Superior temporal gyrus (tissue), 1 donor: Measurements from ENCODE around the gene TMEM163.
"Not testable (repeated sequence)": the region's sequence is repeated elsewhere in the genome, so short reads cannot be mapped to it uniquely, and the experiment has no call there.

Experiments
- DNase-seq: peaks from one replicate; pipeline ENCODE4 v3.0.0-alpha.2; 2016; ENCODE audit errors: extremely low spot score

The TMEM163 gene

DNA sequence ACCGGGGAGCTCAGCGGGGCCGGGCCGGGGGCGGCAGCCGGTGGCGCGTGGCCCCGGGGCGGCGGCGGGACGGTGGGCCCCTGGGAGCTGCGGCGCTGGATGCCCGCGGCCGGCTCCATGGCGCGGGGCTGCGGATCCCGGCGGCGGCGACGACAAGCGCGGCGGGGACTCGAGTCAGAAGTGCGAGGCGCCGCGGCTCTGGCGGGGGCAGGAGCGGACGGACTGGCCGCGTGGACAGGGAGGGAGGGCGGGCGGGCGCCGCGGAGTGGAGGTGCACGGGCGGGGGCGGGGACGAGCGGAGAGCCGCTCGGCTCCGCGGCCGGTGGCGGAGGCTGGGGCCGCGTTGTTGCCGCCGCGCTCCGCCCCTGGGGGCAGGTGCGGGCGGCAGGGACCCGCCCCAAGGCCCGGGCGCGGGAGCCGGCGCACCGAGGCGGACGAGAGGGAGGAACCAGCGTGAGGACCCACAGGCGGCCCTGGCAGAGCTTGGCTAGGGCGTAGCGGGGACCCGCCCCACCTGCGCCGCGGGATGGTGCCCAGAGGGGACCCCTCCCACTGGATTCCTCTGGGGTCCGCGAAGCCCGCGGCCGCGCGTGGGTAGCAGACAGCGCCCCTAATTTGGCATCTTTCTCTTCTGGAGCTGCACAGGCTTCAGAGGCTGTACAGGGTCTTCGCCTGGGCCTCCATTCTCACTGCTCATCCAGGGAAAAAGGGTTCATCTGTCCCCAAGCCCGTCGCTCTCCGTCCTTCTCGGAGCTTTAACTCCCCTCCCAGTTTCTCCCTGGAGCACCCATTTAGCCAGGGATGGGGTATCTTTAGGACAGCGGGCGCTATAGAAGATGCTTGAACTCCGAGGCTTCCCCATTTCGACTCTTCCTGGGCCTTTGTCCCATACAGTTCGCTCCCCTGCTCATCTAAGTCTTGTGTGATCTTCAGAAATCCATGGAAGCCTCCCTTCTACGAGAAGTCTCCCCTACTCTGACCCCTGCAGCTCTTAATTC is at the start of gene TMEM163:
Gene TMEM163 (minus strand): TSS at position 184 of the 998 bp plus-strand sequence.
- no peak for DNase-seq

DNA sequence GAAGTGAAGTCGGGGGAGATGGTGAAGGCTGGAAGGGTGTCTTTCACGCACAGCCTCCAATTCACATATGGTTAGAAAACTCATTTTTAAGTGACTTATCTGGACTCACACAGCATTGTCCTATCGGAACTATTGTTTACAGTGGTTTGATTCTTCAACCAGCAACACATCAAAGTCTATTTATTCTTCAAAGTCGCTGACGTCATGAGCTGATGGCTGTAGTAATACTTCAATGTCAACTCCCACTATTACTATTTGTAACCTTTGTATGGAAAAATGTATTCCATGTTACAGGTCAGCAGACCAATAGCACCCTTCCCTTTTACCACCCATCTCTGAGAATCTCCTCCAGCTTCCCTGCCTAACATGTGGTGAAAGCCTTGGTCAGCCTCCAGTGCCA is 47.8 kb upstream of the TMEM163 start:
- DNase-seq = no peak

DNA sequence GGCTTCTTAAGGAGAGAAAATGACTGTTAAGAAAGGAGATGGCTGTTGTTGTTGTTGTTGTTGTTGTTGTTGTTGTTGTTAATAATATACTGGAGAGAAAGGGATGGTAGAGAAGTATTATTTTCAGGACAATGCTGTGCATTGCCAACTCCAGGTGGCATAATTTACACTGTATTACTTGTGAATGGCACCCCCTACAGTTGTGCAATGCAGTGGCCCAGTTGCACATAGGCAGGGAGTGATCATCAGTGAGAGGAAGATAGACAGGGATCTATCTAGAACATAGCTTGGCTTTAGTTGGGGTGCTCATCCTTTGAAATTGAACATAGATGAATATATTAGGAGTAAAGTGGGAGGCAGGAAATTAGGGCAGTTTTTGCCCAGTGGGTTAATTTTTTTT is 47.2 kb upstream of the TMEM163 start:
- DNase-seq = no peak

DNA sequence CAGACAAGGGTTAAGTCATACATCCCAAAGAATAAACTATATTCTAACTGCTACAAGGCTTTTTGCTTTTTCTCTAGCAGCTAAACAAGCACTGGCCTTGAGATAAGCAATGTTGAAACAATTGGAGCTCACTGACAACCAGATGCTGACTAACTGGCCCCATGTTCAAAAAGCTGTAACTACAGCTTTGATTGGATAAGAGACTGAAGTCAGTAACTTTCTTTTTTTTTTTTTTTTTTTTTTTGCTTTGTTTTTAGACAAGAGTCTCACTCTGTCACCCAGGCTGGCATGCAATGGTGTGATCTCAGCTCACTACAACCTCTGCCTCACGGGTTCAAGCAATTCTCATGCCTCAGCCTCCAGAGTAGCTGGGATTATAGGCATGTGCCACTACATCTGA is 45.4 kb upstream of the TMEM163 start:
- no peak for DNase-seq

DNA sequence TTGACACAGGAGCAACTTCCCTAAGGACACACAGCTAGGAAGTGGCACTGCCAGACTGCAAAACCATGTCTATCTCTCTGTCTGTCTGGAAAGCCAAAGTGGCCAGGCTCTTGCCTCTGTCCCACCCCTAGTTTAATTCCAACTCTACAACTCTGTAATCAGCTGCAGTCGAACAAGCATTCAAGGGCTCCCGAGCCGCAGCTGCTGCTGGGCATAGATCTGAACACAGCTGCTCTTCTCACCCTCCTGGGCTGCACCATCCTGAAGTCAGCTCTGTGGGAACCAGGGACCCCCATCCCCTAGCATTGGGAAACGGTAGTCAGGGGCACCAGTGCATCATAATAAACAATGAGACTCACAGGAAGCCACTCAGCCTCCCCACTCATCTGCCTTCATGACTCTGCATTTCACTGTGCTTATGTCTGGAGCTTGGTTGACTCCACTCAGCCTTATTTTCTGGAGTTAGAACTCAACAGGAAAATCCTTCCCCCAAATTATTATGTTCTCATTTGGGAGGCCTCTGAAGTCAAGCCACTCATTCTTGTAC is 44.4 kb upstream of the TMEM163 start:
- no peak for DNase-seq

DNA sequence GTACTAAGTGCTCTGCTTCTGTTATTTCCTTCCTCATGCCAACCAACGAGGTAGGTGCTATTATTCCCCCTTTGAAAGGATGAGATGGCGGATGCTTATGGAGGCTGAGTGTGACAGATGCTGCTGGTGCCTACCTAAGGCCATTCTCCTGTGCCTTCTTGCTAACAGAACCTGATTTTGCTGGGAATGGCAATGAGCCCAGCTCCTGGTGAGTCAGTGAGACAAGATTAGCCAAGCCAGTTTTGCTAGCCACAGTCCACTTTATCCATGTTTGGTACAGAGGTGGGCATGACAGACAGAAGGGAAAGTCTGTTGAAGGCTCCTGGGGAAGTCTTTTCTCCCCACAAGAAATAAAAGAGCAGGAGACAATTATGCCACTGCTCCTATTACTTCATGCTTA is 43.7 kb upstream of the TMEM163 start:
- DNase-seq = no peak

DNA sequence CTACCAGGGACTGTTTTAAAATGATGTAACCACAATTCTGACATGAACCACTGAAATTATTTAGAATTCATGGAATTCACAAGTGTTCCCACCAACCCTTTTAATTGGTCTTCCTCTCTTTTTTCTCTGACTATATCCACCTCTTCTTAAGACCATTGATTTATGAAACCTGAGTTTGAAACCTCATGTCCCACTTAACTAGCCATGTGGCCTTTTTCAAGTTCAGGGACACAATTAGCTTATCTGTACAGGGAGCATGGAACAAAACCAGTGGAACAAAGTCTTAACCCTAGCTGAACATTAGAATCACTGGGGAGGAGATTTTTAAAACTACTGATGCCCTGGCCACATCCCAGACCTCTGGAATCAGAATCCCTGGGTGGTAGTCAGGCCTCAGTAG is 41.6 kb upstream of the TMEM163 start:
- DNase-seq = no peak

DNA sequence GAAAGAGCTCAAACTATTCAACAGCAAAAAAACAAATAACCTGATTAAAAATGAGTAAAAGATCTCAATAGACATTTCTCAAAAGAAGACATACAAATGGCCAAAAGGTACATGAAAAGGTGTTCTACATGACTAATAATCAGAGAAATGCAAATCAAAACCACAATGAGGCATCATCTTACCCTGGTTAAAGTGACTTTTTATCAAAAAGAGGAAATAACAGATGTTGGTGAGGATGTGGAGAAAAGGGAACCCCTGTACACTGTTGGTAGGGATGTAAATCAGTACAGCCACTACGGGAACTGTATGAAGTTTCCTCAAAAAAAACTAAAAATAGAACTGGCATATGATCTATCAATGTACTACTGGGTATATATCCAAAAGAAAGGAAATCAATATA is 39.8 kb upstream of the TMEM163 start:
- no peak for DNase-seq

DNA sequence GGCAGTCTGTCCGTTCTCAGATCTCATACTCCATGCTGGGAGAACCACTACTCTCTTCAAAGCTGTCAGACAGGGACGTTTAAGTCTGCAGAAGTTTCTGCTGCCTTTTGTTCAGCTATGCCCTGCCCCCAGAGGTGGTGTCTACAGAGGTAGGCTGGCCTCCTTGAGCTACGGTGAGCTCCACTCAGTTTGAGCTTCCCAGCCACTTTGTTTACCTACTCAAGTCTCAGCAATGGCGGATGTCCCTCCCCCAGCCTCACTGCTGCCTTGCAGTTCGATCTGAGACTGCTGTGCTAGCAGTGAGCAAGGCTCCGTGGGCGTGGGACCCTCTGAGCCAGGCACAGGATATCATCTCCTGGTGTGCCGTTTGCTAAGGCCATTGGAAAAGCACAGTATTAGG is 33.2 kb upstream of the TMEM163 start:
- DNase-seq = not testable (repeated sequence)

DNA sequence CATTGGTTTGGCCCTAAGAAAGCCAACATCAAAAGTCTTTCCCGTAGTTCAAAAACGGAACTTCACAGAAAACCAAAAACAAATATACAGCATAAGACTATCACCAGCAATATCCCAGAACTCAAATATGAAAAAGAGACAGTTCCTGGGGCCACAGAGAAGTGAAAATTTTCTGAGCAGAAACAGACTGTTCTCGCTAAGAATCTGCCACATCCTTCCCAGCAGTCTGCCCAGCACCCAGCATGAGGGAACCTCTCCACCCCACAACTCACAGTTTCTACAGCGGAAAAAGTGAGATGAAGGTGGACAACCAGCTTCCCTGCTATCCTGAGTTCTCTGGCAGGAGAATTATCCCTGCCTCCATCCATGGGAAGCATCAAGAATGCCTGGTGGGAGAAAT is 26.7 kb upstream of the TMEM163 start:
- DNase-seq = no peak

DNA sequence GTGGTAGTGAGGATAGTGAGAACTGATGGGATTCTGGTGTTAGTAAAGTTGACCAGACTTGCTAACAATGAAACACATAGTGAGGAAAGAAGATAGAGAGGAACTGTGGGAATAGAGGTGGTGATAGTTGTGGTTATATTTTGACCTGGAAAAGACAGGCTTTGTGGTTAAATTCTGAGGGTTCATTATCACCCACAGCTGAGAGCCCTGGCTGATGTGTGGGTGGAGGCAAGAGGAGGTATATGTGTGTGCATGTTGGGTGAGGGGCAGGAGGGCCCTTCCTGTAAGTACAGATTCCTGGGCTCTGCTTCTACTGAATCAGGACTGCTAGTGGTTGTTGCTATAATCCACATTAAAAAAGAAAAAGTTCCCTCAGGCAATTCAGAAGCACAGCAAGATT is 26.2 kb upstream of the TMEM163 start:
- DNase-seq = no peak

DNA sequence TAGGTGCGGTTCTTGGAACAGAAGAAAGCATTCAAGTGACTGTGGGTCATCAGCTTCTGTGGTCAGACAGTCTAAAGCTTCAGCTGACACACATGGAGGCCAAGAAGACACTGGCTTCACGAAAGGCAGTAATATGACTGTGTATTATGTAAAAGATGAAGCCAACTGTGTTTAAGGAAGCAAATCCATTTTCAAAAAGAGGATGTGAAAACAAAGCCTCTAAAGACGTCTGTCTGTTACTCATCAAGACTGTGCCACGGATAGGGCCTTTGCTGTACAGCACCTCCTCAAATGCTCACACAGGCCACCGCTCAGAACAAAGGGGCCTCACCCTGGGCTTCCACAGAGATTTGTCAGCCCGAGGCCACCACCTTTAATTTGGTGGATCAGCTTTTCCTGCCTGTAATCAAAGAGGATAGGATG is 21.1 kb upstream of the TMEM163 start:
- no peak for DNase-seq

DNA sequence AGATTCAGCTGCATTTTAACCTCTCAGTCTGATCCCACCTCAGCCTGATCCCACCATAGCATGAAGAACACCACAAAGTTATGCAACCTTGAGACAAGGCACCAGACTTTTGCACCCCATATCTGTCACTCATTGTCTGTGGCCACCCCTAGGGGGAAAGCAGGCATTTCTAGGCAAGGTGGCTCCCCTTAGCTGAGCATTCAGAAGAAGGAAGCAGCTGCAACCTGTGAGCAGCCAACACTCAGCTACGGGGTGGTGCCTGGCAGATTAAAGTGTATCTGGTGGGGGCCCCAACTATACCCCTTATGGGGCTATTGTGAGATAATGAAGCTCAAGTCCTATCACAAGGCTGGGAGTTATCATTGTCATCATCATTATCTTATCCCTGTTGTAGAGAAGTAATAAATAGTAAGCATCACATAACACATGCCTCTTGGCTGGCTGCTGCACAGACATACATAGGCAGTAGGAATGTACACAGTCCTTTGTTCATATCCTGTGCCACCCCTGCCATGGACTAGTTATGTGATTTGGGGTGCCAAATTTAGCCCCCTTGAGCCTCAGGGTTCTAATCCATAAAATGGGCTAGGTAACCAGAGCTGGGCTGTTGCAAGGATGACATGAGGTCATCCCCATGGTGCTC is 20.6 kb upstream of the TMEM163 start:
- DNase-seq = no peak

DNA sequence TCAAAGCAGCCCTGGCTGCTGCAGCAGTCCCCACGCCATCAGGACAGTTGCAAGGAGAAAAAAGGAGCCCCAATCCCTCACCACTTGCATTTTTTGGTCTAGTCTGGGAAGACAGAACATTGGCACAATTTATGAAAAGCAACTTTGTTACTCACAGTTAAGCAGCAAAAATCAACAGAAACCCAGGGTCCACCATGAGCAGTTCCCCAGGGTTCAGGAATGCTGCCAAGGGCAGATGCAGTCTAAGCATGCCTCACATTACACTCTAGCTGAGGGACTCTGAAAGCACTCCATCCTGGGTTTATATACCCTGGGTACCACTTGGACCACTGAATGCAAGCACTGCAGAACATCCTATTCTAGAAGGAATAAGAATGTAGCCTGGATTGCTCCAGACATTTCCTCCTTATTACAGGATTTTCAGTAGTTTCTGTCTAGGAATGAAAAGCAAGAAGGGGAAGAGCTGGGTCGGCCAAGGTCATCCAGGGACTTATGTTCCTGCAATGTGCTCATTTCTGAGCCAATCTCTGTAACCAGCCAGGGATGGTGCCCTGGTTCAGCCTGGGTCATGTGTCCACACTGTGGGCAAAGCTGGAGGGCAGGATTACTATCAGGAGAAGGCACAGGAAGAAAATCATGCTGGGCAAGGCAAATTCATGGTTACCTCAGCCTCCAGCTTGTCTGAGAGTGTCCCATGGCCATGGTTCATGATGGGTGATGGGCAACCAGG is 19.5 kb upstream of the TMEM163 start:
- DNase-seq = no peak

DNA sequence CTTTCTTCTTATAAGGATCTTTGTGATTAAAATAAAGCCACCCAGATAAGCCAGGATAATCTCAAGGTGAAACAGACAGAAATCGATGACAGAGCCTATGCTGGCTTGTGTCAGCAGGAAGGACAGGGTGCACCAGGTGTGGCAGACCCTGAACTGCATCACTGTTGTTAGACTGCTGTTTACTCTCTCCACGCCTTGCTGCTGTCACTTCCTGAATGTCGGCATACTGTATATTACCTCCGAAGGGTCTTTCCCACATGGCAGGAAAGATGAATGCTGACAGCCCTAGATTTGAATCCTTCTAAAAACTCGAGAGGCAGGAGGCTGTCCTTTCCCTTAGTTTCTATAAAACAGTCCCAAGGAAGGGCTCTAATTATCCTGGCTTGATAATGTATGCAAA is 18.9 kb upstream of the TMEM163 start:
- DNase-seq = no peak

DNA sequence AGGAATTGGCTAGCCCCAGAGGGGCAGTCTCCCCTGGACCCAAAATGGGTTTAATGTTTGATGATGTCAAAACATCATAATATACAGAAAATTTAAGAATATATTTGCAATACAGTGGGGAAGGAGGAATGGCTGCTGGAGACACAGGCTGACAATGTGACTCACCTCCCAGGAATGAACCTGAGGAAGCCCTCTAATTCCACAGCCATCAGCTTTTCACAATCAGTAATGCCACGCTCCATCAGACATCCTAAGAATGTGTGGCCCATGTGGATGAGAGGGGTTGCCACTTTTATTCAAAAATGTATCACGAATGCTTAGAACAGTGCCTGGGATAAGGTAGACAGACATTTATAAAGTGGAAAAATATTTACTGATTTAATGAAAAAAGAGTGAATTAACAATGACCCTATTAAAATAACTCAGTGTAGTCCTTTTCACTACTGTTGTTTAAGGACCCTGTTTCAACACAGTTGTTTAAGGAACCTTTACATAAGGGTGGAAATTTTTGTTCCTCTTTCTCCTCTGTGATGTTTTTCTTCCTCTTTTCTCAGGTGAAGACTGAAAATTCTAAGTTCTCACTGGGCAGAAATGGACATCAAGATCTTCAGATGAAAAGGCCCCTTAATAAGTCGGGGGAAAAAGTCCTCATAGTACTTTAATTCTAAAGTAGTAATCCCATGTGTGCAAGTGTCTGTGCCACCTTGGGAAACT is 17.5 kb upstream of the TMEM163 start:
- no peak for DNase-seq

DNA sequence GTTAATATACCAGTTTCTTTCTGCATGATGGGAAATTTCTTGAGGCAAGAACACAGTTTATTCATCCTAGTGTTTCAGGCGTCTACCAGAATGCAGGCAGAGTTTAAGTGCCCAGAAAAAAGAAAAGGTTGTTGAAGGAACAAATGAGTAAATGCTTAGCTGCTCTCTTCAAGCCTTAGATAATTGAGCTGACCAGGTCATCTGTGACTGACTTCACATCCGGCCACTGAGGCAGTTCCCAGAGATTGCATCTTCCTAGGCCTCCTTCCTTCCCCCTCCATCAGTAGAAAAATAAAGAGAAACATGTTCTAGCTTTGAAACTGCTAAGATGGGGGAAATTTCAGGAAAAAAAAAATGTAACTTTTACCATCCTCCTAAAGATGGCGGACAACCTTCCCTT is 9.4 kb upstream of the TMEM163 start:
- DNase-seq = no peak

DNA sequence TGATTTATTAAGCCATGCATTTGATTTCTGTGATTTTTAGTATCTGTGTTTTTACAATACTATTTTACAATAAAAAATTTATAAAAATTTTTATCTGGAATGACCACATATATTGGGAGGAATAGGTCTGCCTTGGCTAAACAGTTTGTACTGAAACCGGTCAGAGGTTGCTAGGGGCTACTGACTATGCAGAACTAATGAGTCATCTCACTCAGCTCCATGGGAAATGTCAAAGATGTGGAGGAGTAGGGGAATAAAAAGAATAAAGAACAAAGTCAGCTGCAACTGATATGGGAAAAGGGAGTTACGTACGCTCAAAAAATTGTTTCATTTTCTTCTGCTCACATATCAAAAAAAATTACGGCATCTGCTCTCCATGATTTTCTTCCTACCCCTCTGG is 8.6 kb upstream of the TMEM163 start:
- DNase-seq = no peak

DNA sequence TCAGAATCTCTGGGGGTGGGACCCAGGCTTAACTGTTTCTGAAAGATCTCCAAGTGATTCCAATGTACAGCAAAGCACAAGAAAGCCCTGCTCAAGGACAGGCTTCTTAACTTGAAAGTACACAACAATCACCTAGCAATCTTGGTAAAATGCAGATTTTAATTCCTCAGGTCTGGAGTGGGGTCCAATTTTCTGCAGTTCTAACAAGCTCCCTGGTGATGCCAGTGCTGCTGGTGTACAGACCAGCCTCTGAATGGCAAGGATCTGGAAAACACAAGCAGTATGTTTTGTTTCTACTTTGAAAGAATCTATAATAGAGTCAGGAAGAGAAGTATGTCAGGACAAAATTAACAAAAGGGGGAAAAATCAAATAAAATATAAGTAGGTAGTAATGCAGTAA is 7.8 kb upstream of the TMEM163 start:
- no peak for DNase-seq

DNA sequence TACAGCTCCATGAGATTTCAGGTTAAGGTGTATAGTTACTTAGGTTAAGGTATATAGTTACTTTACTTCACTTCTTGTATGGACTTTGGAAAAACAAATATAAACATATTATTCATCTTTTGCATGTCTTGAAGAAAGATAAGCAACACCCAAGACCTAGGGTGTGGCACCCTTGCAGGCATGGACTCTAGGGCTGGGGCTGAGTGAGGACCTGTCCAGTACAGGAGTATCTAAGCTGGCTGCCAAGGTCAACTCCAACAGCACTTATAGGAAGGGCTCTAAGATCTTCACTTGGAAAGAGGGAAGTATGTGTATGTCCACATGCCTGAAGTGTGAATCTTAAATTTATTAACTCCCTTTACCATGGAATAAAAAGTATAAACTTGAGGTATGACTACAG is 7.1 kb upstream of the TMEM163 start:
- no peak for DNase-seq

DNA sequence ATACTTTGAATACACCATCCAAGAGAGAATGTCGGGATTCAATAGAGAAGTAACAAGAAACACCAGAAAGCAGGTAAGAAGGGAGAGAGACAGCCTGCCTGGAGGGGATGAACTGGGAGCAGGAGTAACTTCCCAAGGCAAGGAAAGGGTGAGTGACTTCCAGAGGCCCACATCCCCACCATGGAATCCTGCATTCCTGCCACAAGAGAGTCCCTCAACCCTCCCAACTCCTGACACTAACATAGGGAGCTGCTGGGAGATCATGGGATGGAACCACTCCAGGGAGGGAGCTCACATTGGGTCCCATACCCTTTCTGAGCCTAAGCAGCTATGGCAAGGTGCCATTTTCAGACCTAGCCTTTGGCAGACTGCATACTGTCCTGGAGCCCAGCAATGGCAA is 5.5 kb upstream of the TMEM163 start:
- no peak for DNase-seq

DNA sequence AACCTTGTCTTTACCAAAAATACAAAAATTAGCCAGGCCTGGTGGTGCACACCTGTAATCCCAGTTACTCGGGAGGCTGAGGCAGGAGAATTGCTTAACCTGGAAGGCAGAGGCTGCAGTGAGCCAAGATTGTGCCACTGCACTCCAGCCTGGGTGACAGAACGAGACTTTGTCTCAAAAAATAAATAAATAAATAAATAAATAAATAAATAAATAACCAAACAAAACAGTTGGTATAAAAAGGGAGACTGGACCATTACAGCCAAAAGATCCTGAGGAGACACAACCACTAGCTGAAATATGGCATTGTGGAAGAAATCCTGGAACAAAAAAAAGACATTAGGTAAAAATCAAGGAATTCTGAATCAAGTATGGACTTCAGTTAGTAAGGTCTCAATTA is 4.9 kb upstream of the TMEM163 start:
- DNase-seq = not testable (repeated sequence)
